HG02610 (cell line): ENCODE results near the gene SLC10A3.
"Not testable (repeated sequence)": the region's sequence is repeated elsewhere in the genome, so short reads cannot be mapped to it uniquely, and the experiment has no call there.

Experiments
- ATAC-seq: cut with Tn5 transposase; IDR thresholded peaks from one replicate; pipeline ENCODE4 v1.9.1; 2021; ENCODE audit warnings: mild to moderate bottlenecking, moderate library complexity; ENCODE audit not compliant: unreplicated experiment

The SLC10A3 gene

DNA sequence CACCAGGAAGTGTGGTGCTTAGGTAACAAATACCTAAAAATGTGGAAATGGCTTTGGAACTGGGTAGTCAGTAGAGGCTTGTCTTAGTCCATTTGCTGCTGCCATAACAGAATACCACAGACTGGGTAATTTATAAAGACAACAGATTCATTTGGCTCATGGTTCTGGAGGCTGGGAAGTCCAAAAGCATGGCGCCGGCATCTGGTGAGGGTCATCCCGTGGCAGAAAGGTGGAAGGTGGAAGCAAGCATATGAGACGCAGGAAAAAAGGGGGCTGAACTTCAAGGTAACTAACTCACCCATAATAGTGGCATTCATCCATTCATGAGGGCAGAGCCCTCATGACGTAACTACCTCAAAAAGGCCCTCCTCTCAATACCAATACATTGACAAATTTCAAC, 19.0 kb upstream of the SLC10A3 start:
- no peak for ATAC-seq

DNA sequence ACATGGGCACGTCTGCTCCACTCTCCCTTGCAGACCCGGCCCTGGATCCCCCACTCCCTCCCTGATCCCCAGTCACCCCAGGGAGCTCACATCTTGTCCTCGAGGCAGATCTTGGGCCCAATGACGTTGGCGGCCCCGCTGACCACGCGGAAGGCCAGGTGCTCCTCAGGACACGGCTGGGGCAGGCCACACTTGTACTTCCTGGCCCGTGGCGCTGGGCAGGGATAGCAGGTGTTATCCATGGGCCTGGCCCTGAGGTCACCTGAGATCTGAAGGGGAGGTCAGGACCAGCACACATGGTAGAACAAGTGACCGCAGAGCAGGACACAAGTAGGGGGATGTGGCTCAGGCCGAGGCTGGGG, 17.9 kb upstream of the SLC10A3 start:
- no peak for ATAC-seq

DNA sequence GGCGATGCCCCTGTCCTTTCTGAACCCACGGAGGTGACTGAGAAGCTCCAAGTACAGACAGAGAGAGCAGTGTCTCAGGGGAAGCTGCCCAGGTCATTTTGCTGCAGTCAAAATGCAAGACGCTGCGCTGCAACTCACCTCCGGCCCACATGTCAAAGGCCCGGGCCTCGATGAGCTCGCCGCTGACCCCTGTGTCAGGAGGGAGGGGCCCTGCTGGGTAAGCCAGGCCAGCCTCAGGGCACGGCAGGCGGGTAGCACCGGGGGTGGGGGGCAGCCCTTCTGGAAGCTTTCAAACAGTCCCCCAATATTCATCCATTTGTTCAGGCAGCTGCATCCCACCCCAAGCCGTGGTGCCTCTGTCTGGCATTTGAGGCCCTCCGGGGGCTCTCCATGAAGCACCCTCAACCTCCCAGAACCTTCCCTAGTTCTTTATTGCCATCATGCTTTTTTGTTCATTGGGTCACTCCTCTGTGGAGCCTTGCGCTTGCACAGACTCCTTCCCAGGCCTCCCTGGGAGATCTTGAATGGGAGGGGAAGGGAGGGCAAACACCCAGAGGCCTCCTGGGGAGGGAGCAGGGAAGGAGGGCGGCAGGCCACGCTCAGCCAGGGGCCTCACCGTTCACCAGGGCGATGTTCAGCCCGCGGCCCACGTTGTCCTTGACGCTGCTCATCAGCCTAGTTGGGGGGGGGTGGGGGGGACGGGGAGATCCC, 17.4 kb upstream of the SLC10A3 start:
- no peak for ATAC-seq

DNA sequence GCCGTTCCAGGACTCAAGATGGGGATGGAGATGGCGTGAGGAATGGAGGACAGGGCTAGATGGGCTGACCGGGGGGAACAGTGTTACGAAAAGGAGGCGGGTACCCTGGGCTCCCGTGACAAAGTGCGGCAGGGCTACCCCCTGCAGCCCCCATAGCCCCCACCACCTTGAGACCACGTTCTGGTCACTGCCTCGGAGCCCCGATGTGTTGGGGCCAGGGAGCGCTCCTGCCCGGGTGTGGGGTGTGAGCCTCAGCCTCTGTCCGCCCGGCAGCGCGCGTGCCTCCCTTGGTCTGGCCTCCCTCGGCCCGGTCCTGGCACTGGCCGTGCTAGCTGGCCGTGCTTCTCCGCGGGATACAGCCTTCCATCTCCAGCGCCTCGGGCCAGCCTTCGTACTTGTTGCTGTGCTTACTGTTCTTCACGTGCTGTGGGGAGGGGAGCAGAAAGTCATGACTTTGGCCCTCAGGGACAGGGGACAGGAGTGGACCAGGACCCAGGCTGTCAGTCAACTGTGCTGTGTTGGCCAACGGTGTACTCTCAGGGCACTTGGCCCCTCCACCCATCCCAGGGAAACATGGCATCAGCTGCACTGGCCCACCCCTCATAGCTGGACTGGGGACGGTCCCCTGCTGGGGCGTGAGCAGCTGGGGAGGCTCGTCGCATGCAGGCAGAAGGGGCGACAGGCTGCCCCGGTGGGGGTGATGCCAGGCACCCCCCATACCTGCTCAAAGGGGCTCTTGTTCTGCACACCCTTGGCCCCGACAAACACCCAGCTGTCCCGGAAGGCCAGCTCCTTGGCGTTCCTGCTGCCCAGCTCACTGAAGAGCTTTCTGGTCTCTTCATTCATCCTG, 16.3 kb upstream of the SLC10A3 start:
- ATAC-seq: no peak

DNA sequence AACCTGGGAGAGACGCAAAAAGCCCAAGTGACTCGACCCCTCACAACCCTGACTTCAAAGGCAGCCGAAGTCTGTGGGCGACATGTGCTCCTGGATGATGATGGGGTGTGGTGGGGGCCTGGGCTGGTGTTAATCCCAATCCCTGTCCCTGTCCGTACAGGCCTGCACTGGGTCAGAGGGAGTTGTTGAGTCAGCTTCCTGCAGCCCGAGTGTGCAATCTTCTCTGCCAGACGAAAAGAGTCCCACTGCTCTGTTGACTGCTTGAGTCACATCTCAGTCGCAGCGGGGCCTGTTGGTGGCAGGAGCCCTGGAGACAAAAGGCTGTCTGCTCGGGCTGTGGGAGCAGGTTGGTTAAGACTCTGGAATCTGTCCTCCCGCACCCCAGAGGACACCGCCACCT, 15.3 kb upstream of the SLC10A3 start:
- ATAC-seq: no peak

DNA sequence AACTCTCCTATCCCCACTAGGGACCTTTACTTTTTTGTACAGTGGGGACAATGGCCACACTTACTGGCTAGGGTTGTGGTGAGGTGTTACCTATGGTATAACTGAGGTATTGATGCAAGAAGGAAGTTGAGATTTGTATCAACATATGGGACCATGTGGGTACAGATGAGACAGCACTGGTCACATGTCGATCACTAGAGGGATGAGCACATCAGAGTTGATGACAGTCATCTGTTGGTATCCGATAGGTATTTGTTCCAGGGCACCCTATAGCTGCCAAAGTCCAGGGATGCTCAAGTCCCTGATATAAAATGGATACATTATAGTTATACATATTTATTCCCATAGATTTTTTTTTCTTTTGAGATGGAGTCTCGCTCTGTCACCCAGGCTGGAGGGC, 12.6 kb upstream of the SLC10A3 start:
- no peak for ATAC-seq

DNA sequence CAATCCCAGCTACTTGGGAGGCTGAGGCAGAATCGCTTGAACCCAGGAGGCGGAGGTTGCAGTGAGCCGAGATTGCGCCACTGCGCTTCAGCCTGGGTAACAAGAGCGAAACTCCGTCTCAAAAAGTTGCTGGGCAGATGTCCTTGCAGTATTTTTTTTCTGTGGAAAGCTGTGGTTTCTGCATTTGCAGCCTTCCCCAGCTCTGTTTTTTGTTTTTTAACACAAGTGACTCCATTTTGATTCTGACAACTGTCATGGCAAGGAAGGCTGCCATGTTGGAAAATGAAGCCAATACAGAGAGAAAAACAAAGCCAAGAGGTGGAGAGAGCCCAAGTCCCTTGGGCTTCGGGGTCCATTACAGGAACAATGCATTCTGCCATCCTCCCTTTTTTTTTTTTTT, 11.7 kb upstream of the SLC10A3 start:
- no peak for ATAC-seq

DNA sequence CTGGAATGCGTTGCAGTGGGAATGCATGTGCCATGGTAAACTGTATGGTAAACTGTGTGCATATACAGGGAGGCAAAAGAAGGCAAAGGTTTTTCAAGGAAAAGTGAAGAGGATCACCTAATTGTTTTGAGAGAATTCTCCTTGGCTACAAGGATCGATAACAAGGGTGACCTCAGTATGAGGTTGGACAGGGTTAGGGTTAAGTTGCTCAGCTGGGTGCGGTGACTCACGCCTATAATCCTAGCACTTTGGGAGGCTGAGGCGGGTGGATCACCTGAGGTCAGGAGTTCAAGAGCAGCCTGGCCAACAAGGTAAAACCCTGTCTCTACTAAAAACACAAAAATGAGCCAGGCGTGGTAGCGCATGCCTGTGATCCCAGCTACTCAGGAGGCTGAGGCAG, 11.0 kb upstream of the SLC10A3 start:
- not testable (repeated sequence) for ATAC-seq

DNA sequence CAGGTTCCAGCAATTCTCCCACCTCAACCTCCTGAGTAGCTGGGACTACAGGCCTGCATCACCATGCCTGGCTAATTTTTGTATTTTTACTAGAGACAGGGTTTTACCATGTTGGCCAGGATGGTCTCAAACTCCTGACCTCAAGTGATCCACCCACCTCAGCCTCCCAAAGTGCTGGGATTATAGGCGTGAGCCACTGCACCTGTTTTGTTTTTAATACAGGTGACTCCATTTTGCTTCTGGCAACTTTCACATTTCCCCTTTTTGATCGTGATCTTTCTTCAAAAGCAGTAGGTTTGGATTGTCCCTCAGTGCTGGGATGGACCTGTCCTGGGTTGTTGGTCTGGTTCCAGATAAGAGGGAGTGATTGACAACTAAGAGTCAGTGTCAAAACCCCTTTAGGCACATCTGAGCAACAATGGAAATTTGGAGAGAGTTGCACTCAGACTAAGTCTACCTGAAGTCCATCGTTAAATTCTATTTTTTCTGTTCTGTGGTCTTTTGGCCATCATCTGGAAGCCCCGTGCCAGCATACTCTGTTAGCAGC, 6.2 kb upstream of the SLC10A3 start:
- not testable (repeated sequence) for ATAC-seq

DNA sequence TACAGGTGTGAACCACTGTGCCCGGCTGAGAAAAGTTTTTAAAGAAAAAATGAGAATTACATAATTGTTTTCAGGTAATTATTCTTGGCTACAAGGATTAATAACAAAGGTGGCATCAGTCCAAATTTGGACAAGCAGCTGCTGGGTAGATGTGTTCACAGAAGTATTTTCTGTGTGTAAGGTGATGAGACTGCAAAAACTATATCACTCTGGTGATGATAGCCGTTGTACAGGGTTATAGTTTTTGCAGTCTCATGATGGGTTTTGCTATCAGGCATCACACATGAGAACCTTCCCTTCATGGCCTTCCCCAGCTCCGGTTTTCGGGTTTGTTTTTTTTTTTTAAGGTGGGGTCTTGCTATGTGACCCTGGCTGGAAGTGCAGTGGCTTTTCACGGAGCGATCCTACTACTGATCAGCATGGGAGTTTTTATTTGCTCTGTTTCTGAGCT, 5.1 kb upstream of the SLC10A3 start:
- no peak for ATAC-seq

DNA sequence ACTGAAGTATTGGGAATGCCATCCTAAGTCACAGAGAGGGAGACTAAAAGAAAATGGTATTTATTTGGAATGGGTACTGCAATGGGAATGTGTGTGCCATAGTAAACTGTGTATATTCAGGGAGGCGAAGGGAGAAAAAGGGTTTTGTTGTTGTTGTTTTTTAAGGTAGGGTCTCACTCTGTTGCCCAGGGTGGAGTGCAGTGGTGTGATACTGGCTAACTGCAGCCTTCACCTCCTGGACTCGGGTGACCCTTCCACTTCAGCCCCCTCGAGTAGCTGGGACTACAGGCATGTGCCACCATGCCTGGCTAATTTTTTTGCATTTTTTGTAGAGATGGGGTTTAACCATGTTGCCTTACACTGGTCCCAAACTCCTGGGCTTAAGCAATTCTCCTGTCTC, 4.3 kb upstream of the SLC10A3 start:
- no peak for ATAC-seq

DNA sequence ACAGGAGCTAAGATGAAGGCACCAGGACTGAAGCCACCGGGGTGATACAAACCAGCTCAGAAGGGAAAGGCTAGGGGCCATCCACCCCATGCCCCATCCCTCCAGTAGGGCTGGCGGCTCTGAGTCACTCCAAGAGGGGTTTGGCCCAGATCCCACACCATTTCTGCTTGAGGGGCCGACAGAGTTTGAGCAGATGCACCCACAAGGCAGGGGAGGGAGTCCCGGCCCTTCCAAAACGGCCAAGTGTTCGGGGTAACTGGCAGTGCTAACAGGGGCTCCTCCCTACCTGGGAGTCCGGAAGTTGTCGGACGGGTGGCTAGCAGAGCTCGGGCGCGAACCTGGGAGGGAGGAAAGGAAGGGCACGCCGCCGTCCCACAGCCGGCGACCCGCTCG, 412 bp downstream of the SLC10A3 start:
- ATAC-seq: peak; percentile 19

DNA sequence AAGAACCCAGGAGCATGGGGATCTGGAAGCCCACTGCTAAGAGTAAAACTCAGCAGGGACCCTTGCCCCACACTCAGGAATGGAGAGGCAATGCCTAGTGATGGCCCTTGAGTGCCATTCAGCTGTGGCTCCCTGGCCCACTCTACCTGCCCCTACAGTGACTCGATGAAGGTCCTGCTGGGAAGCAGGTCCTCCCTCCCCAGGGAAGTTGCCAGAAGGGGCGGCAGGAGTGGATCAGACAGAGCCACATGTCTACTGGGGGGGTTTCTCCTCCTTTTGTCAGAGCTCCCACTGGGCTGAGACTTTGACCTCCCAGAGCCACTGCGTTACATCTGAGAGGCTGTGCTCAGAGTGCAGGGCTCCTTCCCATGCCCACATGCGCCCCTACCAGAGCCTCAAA, 1.2 kb downstream of the SLC10A3 start:
- ATAC-seq: no peak

DNA sequence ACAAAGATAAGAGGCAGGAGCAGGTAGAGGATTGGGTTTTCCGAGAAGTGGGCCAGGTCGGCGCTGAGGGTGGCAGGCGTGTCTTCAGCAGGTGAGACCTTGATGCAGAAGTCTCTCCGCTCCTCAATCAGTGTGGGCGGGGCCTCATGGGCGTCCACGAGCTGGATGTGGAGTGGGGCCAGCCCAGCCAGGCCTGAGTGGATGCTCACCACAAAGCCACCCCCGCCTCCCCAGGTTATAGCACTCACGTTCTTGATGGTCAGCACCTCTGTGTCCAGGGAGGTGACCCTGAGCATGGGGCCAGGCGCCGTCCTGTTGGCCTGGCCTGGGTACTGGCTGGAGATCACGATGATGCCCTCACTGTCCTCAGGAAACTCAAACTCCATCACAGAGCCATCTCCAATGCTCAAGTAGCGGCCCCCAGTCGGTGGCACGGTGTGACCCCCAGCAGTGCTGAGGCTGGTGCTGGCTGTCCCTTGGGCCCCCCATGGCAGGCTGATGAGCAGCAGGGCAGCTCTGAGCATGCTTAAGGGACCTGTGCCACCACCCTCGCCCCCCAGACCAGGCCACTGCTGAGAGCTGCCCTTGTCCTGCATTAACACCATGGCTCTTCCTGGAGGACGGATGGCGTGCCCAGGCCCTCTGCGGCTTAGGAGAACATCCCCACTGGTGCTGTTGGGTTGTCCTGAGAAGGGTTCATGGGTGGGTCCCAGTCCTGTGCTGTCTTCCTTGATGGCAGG, 1.9 kb downstream of the SLC10A3 start:
- no peak for ATAC-seq

DNA sequence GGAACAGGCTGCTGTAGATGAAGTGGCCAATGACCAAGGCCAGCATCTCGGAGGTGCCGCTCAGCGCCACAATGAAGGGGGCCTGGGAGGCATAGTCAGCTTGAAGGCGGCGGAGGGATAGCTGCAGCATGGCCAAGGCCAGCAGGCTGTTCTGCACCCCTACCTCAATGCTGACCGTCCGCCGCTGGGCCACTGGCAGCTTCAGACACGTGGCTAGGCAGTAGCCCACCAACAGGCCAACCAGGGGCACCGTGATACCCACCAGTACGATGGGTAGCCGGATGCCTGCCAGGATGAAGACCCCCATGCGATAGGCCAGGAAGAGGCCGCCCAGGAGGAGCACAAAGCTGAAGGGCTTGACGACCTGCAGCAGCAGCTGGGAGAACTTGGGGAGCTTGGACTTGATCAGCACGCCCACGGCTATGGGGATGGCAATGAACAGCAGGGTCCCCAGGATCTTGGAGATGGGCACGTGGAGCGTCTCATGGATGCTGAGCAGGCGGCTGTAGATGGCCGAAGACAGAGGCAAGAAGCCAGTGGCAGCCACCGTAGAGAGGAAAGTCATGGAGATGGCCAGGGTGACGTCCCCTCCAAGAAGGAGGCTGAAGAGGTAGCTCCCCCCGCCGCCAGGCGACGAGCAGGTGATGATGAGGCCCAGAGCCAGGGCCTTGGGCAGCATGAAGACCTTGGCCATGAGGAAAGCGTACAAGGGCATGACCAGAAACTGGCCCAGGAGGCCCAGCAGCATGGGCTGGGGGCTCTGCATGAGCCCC, 2.7 kb downstream of the SLC10A3 start:
- no peak for ATAC-seq

DNA sequence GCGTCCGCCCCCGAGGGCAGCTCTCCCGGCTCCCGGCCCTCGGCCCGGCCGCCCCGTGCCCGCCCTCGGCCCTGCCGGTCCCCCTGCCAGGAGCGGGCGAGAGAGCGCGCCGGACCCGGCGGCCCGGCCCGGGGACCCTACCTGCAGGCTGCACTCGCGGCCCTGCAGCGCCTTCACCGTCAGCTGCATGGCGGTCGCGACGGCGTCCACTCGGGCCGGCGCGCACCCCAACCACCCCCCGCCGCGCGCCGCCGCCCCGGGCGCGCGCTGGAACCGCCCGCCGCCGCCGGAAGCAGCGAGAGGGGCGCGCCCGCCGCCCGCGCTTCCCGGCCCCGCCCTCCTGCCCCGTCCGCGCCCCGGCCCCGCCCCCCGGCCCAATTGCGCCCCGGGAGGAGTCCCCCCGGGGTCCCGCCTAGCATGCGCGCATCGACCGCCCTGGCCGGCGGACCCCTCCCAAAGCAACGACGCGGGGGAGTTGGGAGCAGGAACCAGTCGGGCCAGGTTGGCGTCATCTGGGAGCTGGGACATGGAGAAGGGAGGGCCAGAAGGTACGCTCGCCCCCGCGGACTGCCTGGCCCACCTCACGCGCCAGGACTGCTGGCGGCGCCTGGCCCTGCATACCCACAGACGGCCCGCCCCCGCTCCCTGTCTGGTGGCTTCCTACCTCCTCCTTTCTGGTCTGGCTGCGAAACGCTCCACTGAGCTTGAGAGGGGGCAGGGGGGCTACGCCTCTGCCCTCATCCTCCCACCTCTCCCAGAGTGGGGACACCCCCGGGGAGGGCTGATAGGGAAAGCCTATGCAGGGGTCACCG, 3.8 kb downstream of the SLC10A3 start, which contains the start of gene UBL4A:
TSS of gene UBL4A (minus strand) at position 220 of the 812 bp plus-strand sequence. CDS start at position 189, 31 bp downstream.
- no peak for ATAC-seq

DNA sequence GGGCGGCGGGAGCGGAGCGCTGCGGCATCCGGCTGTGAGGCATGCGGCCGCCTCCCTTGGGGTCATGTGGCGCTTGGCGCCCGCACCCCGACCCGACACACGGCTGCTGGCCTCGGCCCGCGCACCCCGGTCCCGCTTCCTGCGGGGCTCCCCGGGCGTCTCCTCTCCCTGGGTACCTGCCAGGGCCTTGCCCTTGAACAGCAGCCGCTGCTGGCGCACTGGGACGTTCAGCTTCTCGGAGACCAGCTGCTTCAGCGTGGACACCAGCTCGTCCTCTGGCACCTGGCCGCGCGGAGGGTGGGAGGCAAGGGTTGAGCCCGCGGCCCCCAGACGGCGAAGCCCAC, 4.4 kb downstream of the SLC10A3 start:
- ATAC-seq: no peak

DNA sequence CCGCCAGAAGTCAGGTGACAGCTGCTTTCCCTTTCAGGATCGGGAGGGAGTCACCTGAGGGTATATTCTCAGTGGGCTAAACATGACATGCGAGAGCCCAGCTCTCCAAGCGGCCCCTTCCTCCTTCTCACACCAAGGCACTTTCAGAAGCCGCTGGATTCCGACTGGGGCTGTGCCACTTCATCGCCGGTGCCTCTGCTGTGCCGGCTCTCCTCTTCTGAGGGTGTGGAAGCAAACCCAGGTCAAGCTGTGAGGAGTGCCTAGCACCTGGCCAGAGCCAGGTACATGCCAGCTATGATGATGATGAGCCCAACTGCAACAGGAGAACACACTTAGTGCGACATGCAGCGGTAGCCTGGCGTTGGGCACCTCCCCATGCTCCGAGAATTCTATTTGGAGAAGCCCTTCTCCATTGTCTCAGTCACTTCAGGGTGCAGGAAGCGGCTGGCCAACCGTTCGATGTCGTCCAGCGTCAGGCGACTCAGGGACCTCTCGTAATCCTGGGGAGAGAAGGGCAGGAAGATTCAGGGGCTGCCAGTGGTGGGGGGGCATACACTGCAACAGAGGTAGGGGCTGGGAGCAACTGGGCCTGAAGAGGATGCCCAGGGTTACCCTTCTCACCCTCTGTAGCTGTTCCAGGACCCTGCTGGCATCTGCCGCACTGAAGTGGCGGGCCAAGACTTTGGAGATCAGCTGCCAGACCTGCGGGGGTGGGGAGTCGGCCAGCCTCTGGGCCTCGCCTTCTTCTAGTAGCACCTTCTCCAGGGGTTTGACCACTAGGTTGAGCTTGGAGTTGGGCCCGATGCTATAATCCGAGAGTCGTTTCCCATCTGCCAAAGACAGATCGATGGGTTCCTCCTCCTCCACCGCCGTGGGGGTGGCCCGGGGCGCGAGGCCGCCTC, 5.0 kb downstream of the SLC10A3 start:
- no peak for ATAC-seq
